Heart left ventricle (tissue), 13 donors: ENCODE data around the gene PATZ1.

ENCODE experiments used
- CTCF ChIP-seq, 12 donors: fragments of 200-600 bp; sonication (generic) in 4 of 12; IDR thresholded peaks; one replicate each; pipeline versions ENCODE4 v1.5.0 to v1.8.0; 2018 to 2022; ENCODE audit warnings: antibody characterized with exemption in 12 of 12, mild to moderate bottlenecking in 5 of 12
- POLR2A ChIP-seq, 2 donors: fragments of 450-650 bp; IDR thresholded peaks; one replicate each; pipeline ENCODE4 v1.6.1; 2017; ENCODE audit warnings: antibody characterized with exemption in 2 of 2, mild to moderate bottlenecking in 2 of 2, moderate library complexity in 2 of 2
- donor health status: ischemic (EF 13 %, LVEDD 7.1; RV severe dilation, severe dysfunction).
- donor health status: DM: no; HTN: yes; CAD: no.
- donor health status: DM: no; HTN: no; CAD: no.
- donor health status: ischemic (EF 25% LVEDD 6.9; RV normal size, moderate dysfunction).
- donor health status: ischemic (EF 25% LVEDD 5.7; RV mildly dilated, moderate dysfunction).
- donor health status: ischemic (EF 35%, LVEDD 5.7; RV mildly dilated, moderate dysfunction).
- donor health status: nonischemic (EF 11% LVEDD 7.7; RV severe dilation, severe dysfunction).
- donor health status: DM: yes; HTN: yes; CAD: no.
- donor health status: PGD.
- donor health status: ischemic (EF 29% LVEDD 5.4; RV normal size, mild dysfunction).
- donor health status: nonischemic (EF 23%, LVEDD 6.1; RV moderate dilation, normal function).

GRCh38 chr22:31282748-31283468 lies 63.2 kb downstream of the PATZ1 start:
- no peak for TF ChIP-seq POLR2A (IDR thresholded peaks at IDR 0.05)
- no peak for TF ChIP-seq CTCF (IDR thresholded peaks at IDR 0.05)
